K562 (cell line): ENCODE data around the gene ASPRV1. TPM values are rescaled to one million over a fixed set of nuclear protein-coding genes. Genes with fewer than 3 reads are reported as not detected.

Experiments
- AFF1 ChIP-seq, 2 experiments: fragments of 450-650 bp; IDR thresholded peaks; 2 replicates each; pipeline ENCODE4 v1.6.1; 2018; ENCODE audit warnings: mild to moderate bottlenecking in 2 of 2, low read depth in 1 of 2; ENCODE audit not compliant: partially characterized antibody in 2 of 2
- CREB1 ChIP-seq, 2 experiments: sonication (generic) in 1 of 2; formaldehyde crosslinking in 1 of 2; IDR thresholded peaks; 2 replicates each; pipeline versions ENCODE4 v1.6.1 to v1.8.0; 2012 to 2022; ENCODE audit warnings: inconsistent platforms in 1 of 2, mild to moderate bottlenecking in 1 of 2, missing genetic modification reagents in 1 of 2, moderate library complexity in 1 of 2
- DACH1 ChIP-seq: fragments of 450-650 bp; IDR thresholded peaks from 2 replicates; pipeline ENCODE4 v1.6.1; 2018; ENCODE audit not compliant: partially characterized antibody
- DNMT1 ChIP-seq: fragments of 450-650 bp; IDR thresholded peaks from 2 replicates; pipeline ENCODE4 v1.6.1; 2016; ENCODE audit warnings: antibody characterized with exemption, mild to moderate bottlenecking
- ELK3 ChIP-seq: fragments of 450-650 bp; formaldehyde crosslinking; IDR thresholded peaks from 2 replicates; pipeline ENCODE4 v1.4.0; 2020; ENCODE audit warnings: mild to moderate bottlenecking
- FOXA1 ChIP-seq: fragments of 450-650 bp; IDR thresholded peaks from 2 replicates; pipeline ENCODE4 v1.6.1; 2016; ENCODE audit warnings: mild to moderate bottlenecking, borderline replicate concordance
- HDAC1 ChIP-seq, 2 experiments: fragments of 450-650 bp; IDR thresholded peaks; 2 replicates each; pipeline ENCODE4 v1.6.1; 2016 to 2017; ENCODE audit warnings: inconsistent platforms in 1 of 2, mild to moderate bottlenecking in 1 of 2, moderate library complexity in 1 of 2
- HIVEP1 ChIP-seq: fragments of 250-450 bp; sonication (Bioruptor Pico); IDR thresholded peaks from 2 replicates; pipeline ENCODE4 v1.4.0; 2020; ENCODE audit warnings: mild to moderate bottlenecking
- NRF1 ChIP-seq, 2 experiments: fragments of 450-650 bp; IDR thresholded peaks in 1 of 2; conservative IDR thresholded peaks in 1 of 2; 2 replicates each; pipeline ENCODE4 v1.6.1; 2014; ENCODE audit warnings: mild to moderate bottlenecking in 2 of 2
- OTX1 ChIP-seq: fragments of 450-650 bp; formaldehyde crosslinking; IDR thresholded peaks from 2 replicates; pipeline ENCODE4 v1.4.0; 2022; ENCODE audit warnings: mild to moderate bottlenecking
- PRMT5 ChIP-seq: sonication (generic); formaldehyde crosslinking; IDR thresholded peaks from 2 replicates; pipeline ENCODE4 v1.5.0; 2020; ENCODE audit warnings: missing genetic modification reagents
- SMC3 ChIP-seq: conservative IDR thresholded peaks from 2 replicates; pipeline ENCODE4 v1.6.1; 2011; ENCODE audit warnings: low read depth, low read length, improper control_type of control experiment; ENCODE audit not compliant: insufficient read depth
- TSC22D4 ChIP-seq: fragments of 450-650 bp; IDR thresholded peaks from 2 replicates; pipeline ENCODE4 v1.6.1; 2016; ENCODE audit warnings: missing genetic modification characterization, missing biosample characterization, control low read depth
- ZBTB33 ChIP-seq: sonication (generic); formaldehyde crosslinking; IDR thresholded peaks from 2 replicates; pipeline ENCODE4 v1.8.1; 2023; ENCODE audit warnings: mild to moderate bottlenecking, missing genetic modification reagents
- ZFP1 ChIP-seq: fragments of 450-650 bp; formaldehyde crosslinking; IDR thresholded peaks from 2 replicates; pipeline ENCODE4 v1.4.0; 2020; ENCODE audit warnings: mild to moderate bottlenecking, mixed read lengths
- ZNF24 ChIP-seq: fragments of 450-650 bp; IDR thresholded peaks from 2 replicates; pipeline ENCODE4 v1.6.1; 2016
- polyA plus RNA-seq, 8 experiments: library from polyadenylated mRNA; depleted of rRNA in 4 of 8; stranded (reverse) in 5 of 8; unstranded in 3 of 8; fragments of >200 nt; fragmentation: Nextera tagmentation in 2 of 8; fragmentation: Illumina TruSeq in 1 of 8; extraction: Ambion mirVana in 2 of 8; extraction: Trizol in 1 of 8; gene quantifications; 2 replicates each; pipeline versions ENCODE4 v1.2.1 to v1.2.3, GENCODE V29; 2011 to 2014; ENCODE audit warnings: inconsistent platforms in 1 of 8, missing spikeins in 1 of 8
- total RNA-seq, 7 experiments: library from RNA; depleted of rRNA in 6 of 7; stranded (reverse); fragments of >200 nt in 6 of 7; fragmentation: Illumina TruSeq in 2 of 7; extraction: Trizol in 2 of 7; gene quantifications; 2 replicates each; pipeline versions ENCODE4 v1.2.1 to v1.2.3, GENCODE V29; 2011 to 2021; ENCODE audit warnings: low replicate concordance in 1 of 7

The ASPRV1 gene
- total and polyA plus RNA-seq, 9 of the 15 experiments (the other 6 are each of a cell fraction or from before 2014, with no cell fraction given): 0.17 to 0.72 (median 0.47) TPM; not detected in 1

- peak in 1 of 2 experiments; percentile 54 for TF ChIP-seq AFF1 (IDR thresholded peaks at IDR 0.05; ENCODE audit: low read depth in 1 of 2, partially characterized antibody in 2 of 2)
- TF ChIP-seq FOXA1: no peak
- TF ChIP-seq ZNF24: no peak
- no peak for TF ChIP-seq OTX1 (CRISPR knock-in tag)
- peak; percentile 85 for TF ChIP-seq CREB1 (IDR thresholded peaks at IDR 0.05)
- TF ChIP-seq CREB1 (CRISPR knock-in tag; IDR thresholded peaks at IDR 0.05): peak; percentile 84
- no peak for TF ChIP-seq DACH1
- no peak; the same call in 1 of the 2 replicates for TF ChIP-seq SMC3
- no peak for TF ChIP-seq HIVEP1 (CRISPR knock-in tag)
- TF ChIP-seq ZBTB33: peak; percentile 36; the same call in 1 of the 2 replicates
- peak in 1 of 2 experiments; percentile 92; a peak in 2 of 4 replicates for TF ChIP-seq HDAC1 (IDR thresholded peaks at IDR 0.05)
- no peak for TF ChIP-seq DNMT1
- TF ChIP-seq ELK3 (CRISPR knock-in tag): 0 out of 2 replicates have a peak, but pooled peaks have one; percentile 24
- 0 out of 2 replicates have a peak, but pooled peaks have one; percentile 51 for TF ChIP-seq PRMT5 (CRISPR knock-in tag)
- TF ChIP-seq ZFP1 (CRISPR knock-in tag): no peak
- no peak for TF ChIP-seq TSC22D4 (tag)
- TF ChIP-seq NRF1 (conservative IDR thresholded peaks at IDR 0.05 in 1 of 2, IDR thresholded peaks at IDR 0.05 in 1 of 2): peak; percentile 74 to 81
Observed at GRCh38 chr2:69914164-69914949, 47.1 kb downstream of the ASPRV1 start (continued).
